Muscle of back (tissue), 11 donors: ENCODE data around the gene NDUFS2. TPM values are rescaled to one million over a fixed set of nuclear protein-coding genes. Genes with fewer than 3 reads are reported as not detected.
A peak's percentile ranks its signal among the peaks of the same experiment; 100 is the strongest.
"Not testable (repeated sequence)": the region's sequence is repeated elsewhere in the genome, so short reads cannot be mapped to it uniquely, and the experiment has no call there.

Experiments
- DNase-seq, 3 donors: peaks; one replicate each; pipeline versions ENCODE4 v3.0.0 to v3.0.0-alpha.2; 2013
- polyA plus RNA-seq, 10 donors: library from polyadenylated mRNA; unstranded; fragments of 120-200 nt; gene quantifications; one replicate each; pipeline ENCODE4 v1.2.1, GENCODE V29; 2013; ENCODE audit not compliant: insufficient read length in 10 of 10

Gene NDUFS2
- polyA plus RNA-seq, 10 donors, result 115 to 160 (median 139) TPM

- DNase-seq, result no peak
Measured at GRCh38 chr1:161216945-161217712, 15.0 kb downstream of the NDUFS2 start.

GRCh38 chr1:161217831-161218230, 15.7 kb downstream of the NDUFS2 start:
- DNase-seq, result no peak

- DNase-seq, result no peak
Measured at GRCh38 chr1:161218301-161219077, 16.3 kb downstream of the NDUFS2 start.

- no peak for DNase-seq
Measured at GRCh38 chr1:161219078-161219892, 17.1 kb downstream of the NDUFS2 start.

GRCh38 chr1:161220002-161220401, 17.8 kb downstream of the NDUFS2 start:
- no peak for DNase-seq

GRCh38 chr1:161222175-161223019, 20.2 kb downstream of the NDUFS2 start:
- DNase-seq, result no peak

GRCh38 chr1:161223805-161224694, 21.9 kb downstream of the NDUFS2 start:
- DNase-seq, result no peak

- DNase-seq, result not testable (repeated sequence)
Measured at GRCh38 chr1:161224695-161225087, 22.5 kb downstream of the NDUFS2 start.

- no peak for DNase-seq
Measured at GRCh38 chr1:161225178-161225533, 23.0 kb downstream of the NDUFS2 start.

- peak; percentile 96 to 99 (median 97) for DNase-seq
Measured at GRCh38 chr1:161225534-161226319, 23.6 kb downstream of the NDUFS2 start, which contains the start of gene TOMM40L. TOMM40L (plus strand) TSS chr1:161226060; CDS start chr1:161226490, 430 bp downstream.

- no peak for DNase-seq
Measured at GRCh38 chr1:161226320-161226711, 24.1 kb downstream of the NDUFS2 start.

- DNase-seq, result no peak
Measured at GRCh38 chr1:161226759-161227158, 24.6 kb downstream of the NDUFS2 start.

GRCh38 chr1:161227196-161227871, 25.2 kb downstream of the NDUFS2 start:
- DNase-seq, result peak; percentile 62 to 86 (median 77)

- DNase-seq, result no peak
Measured at GRCh38 chr1:161228032-161228431, 25.9 kb downstream of the NDUFS2 start.

- no peak for DNase-seq
Measured at GRCh38 chr1:161229896-161230295, 27.7 kb downstream of the NDUFS2 start.

GRCh38 chr1:161230762-161231161, 28.6 kb downstream of the NDUFS2 start:
- DNase-seq, result no peak

- DNase-seq, result no peak
Measured at GRCh38 chr1:161233102-161233501, 30.9 kb downstream of the NDUFS2 start.

GRCh38 chr1:161235957-161236775, 34.0 kb downstream of the NDUFS2 start:
- no peak for DNase-seq
